HL-60 (cell line): ENCODE results near the gene ZNF182.

ENCODE experiments used
- DNase-seq, 2 experiments: peaks; one replicate each; pipeline ENCODE4 v3.0.0-alpha.2; 2010 to 2020; ENCODE audit warnings: low read depth in 1 of 2, low spot score in 1 of 2
- H3K27ac ChIP-seq: fragments of 250-450 bp; sonication (Bioruptor Pico); replicated peaks from 2 replicates; pipeline ENCODE4 v1.5.1; 2020; ENCODE audit warnings: mild to moderate bottlenecking, moderate library complexity
- H3K27me3 ChIP-seq: fragments of 250-450 bp; sonication (Bioruptor Pico); 2 replicates; pipeline ENCODE4 v1.5.1; 2021; ENCODE audit warnings: mild to moderate bottlenecking, moderate library complexity; ENCODE audit not compliant: insufficient read depth, poor library complexity, severe bottlenecking
- H3K4me3 ChIP-seq: replicated peaks from 2 replicates; pipeline ENCODE4 v1.5.1; 2011; ENCODE audit warnings: mild to moderate bottlenecking, control low read depth, low read length; ENCODE audit not compliant: insufficient read depth
- GABPA ChIP-seq: IDR thresholded peaks from 2 replicates; pipeline ENCODE4 v1.6.1; 2012; ENCODE audit warnings: low read depth
- POLR2AphosphoS5 ChIP-seq: IDR thresholded peaks from 2 replicates; pipeline ENCODE4 v1.6.1; 2012; ENCODE audit warnings: low read depth
- SPI1 ChIP-seq: IDR thresholded peaks from 2 replicates; pipeline ENCODE4 v1.6.1; 2012; ENCODE audit warnings: low read depth, mild to moderate bottlenecking, borderline replicate concordance
- long read RNA-seq: library from polyadenylated mRNA; unstranded; transcript quantifications from one replicate; pipeline ENCODE4 v2.0.0, GENCODE V29; 2020
- TF ChIP-seq, protein P1 (sequence below): IDR thresholded peaks from 2 replicates; pipeline ENCODE4 v1.6.1; 2012; ENCODE audit warnings: low read depth; ENCODE audit not compliant: insufficient replicate concordance
- TF ChIP-seq, protein P2 (sequence below): IDR thresholded peaks from one replicate; pipeline ENCODE4 v1.5.1; 2011; ENCODE audit warnings: low read length, control low read depth, inconsistent platforms; ENCODE audit not compliant: insufficient read depth

Gene ZNF182
- long read RNA-seq, transcript ZNF182-201 (6 exons, 3,465 nt): major isoform, 15 of 39 reads
- long read RNA-seq, partial matches to known transcripts: 8 of 39 reads
- long read RNA-seq, other reads (novel, unspliced or antisense): 15 of 39 reads

DNA sequence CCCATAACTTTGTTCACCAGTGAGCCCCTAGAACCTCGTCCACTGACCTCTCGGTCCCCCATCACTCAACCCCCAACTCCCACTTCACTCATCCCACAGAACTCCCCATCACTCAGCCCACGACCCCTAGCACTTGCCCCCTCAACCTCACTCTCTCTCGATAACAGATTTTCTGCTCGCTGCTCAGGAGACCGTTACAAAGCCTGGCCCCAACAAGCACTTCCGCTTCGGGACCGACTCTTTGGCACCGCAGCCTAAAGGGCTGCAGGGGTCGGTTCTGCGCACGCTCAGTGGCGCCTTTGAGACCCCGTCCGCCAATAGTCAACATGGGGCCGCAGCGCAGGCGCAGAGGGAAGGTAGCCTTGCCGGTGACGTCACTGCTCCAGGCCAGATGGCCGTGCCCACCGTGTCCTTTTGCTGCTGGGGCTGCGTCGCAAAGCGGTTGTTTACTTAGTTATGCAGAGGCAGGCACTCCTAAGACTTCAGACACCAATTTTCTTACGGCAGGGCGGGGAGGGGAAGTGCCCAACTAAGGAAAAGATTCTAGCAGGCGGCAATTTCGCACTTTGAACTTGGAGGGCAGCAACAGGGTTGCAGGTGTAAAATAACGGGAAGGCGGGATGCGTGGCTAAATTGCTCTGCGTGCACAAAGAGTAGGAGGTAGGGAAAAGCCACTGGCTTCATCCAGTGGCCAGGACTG, at the start of gene ZNF182:
Gene ZNF182, minus strand, starts transcription at position 232 of the 700 bp plus-strand sequence. CDS start 1,380 bp downstream, outside the sequence.
- H3K27ac ChIP-seq: peak within 1 kb of the TSS; percentile 86

DNA sequence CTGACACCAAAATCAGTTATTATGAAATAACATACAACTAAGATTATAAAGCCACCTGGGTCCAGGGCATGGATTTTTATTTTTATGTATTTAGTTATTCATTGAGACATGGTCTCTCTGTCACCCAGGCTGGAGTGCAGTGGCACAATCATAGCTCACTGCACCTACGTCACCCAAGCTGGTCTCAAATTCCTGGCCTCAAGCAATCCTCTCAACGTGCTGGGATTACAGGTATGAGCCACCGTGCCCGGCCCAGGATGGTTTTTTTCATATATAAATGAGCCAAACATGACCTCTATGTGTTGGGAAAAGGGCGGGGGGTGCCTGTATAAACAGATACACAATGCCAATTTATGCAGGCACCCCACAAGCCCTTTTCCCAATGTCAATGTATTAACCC, 43.1 kb upstream of the ZNF182 start:
- Histone ChIP-seq H3K4me3 (no peak overlapping the region), H3K27me3 (no peaks in the 10 kb centered on the region), H3K27ac (no peak overlapping the region)
- TF ChIP-seq, protein P1, sequence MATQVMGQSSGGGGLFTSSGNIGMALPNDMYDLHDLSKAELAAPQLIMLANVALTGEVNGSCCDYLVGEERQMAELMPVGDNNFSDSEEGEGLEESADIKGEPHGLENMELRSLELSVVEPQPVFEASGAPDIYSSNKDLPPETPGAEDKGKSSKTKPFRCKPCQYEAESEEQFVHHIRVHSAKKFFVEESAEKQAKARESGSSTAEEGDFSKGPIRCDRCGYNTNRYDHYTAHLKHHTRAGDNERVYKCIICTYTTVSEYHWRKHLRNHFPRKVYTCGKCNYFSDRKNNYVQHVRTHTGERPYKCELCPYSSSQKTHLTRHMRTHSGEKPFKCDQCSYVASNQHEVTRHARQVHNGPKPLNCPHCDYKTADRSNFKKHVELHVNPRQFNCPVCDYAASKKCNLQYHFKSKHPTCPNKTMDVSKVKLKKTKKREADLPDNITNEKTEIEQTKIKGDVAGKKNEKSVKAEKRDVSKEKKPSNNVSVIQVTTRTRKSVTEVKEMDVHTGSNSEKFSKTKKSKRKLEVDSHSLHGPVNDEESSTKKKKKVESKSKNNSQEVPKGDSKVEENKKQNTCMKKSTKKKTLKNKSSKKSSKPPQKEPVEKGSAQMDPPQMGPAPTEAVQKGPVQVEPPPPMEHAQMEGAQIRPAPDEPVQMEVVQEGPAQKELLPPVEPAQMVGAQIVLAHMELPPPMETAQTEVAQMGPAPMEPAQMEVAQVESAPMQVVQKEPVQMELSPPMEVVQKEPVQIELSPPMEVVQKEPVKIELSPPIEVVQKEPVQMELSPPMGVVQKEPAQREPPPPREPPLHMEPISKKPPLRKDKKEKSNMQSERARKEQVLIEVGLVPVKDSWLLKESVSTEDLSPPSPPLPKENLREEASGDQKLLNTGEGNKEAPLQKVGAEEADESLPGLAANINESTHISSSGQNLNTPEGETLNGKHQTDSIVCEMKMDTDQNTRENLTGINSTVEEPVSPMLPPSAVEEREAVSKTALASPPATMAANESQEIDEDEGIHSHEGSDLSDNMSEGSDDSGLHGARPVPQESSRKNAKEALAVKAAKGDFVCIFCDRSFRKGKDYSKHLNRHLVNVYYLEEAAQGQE: no peak
- TF ChIP-seq POLR2AphosphoS5 (no peak), SPI1 (no peak)
- DNase-seq: no peak

More for the DNA sequence above, at the start of gene ZNF182:
- peak; percentile 82 to 91 for DNase-seq
- H3K4me3 ChIP-seq: peak within 1 kb of the TSS; percentile 58
- no peaks in the 10 kb centered on the region for H3K27me3 ChIP-seq
- TF ChIP-seq, protein P2, sequence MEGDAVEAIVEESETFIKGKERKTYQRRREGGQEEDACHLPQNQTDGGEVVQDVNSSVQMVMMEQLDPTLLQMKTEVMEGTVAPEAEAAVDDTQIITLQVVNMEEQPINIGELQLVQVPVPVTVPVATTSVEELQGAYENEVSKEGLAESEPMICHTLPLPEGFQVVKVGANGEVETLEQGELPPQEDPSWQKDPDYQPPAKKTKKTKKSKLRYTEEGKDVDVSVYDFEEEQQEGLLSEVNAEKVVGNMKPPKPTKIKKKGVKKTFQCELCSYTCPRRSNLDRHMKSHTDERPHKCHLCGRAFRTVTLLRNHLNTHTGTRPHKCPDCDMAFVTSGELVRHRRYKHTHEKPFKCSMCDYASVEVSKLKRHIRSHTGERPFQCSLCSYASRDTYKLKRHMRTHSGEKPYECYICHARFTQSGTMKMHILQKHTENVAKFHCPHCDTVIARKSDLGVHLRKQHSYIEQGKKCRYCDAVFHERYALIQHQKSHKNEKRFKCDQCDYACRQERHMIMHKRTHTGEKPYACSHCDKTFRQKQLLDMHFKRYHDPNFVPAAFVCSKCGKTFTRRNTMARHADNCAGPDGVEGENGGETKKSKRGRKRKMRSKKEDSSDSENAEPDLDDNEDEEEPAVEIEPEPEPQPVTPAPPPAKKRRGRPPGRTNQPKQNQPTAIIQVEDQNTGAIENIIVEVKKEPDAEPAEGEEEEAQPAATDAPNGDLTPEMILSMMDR: no peak
- peak; percentile 56; the same call in 1 of the 2 replicates for TF ChIP-seq POLR2AphosphoS5
- TF ChIP-seq, protein P1: no peak
- TF ChIP-seq GABPA: no peak
- peak; percentile 77; the same call in 1 of the 2 replicates for TF ChIP-seq SPI1

DNA sequence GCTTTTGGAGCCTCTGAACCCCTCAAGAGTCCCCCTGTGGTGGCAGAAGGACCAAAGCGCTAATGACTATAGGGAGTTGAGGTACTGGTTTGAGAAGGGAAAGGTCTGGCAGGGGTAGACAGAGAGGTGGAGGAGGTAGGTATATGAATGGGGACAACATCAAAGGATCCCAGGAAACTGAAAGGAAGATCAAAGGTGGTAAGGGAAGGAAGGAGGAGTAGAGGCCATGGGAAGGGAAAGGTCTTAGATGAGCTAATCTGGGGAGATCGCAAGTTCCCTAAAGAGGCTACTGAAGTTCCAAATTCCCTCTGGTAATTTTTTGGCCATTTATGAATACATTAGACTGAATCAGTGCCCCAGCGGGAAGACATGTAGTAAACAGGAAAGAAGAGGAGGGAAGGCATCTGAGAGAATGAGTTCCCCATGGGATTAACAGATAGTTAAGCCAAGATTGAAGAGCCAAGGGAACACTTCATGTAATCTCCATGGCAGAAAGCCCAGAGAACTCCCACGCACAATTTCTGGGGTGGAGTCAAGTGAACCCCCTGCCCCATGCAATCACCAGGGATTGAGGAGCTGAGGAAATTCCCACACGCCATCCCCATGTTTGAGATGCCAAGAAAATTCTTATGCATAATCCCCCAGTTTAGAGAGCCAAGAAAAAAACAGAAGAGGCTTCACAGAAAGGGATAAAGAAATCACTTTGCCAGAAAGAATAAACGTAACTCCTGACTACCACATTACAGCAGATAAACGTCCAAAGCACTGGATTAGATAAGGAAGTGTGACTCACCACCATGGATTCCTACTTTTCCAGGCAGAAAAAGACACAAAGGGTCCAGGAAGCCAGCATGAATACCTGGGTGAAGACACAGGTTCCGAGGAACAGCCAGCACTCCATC, 41.9 kb upstream of the ZNF182 start:
- no peak for DNase-seq
- TF ChIP-seq, protein P1: no peak
- TF ChIP-seq SPI1 (no peak), GABPA (no peak), POLR2AphosphoS5 (no peak)
- TF ChIP-seq, protein P2: no peak
- no peak overlapping the region for H3K4me3 ChIP-seq
- no peak overlapping the region for H3K27ac ChIP-seq
- H3K27me3 ChIP-seq: no peaks in the 10 kb centered on the region
